Measurements from ENCODE around the gene DHRS11. TPM values are rescaled to one million over a fixed set of nuclear protein-coding genes. Genes with fewer than 3 reads are reported as not detected.

The DHRS11 gene
- total RNA-seq, 2 experiments from 2014 or later = 2.9 to 4.0 TPM

DNA sequence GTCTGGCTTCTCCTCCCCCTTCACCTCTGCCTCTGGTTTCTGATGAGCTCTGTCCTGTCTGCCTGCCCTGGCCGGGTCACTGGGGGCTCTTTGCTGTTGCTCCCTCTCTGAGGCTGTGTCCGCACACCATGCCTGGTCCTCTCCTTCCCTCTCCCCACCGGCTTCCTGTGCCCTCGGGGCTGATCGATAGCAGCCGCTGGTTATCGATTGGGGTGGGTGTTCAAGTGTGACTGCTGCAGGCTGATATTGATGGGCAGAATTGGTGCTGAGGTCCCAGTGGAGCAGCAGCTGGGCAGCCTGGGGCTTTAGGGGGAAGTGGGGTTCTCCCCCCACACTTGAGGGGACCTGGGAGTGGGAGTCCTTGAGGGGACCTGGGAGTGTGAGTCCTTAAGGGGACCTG lies 26.1 kb downstream of the DHRS11 start:
- Histone ChIP-seq H3K27ac (ENCODE audit: low read depth in 1 of 2, low read length in 2 of 2) (no peak overlapping the region), H3K9me3 (ENCODE audit: control insufficient read depth in 1 of 2, insufficient read depth in 1 of 2, low read length in 2 of 2) (no peaks in the 10 kb centered on the region), H3K36me3 (ENCODE audit: insufficient read depth, low read length) (no peaks in the 10 kb centered on the region), H3K4me3 (ENCODE audit: low read length) (no peak overlapping the region), H3K27me3 (ENCODE audit: control insufficient read depth in 1 of 2, insufficient read depth in 2 of 2, low read length in 2 of 2) (no peaks in the 10 kb centered on the region), H3K4me1 (ENCODE audit: insufficient read depth, low read length) (no peaks in the 10 kb centered on the region)
- no peak for ATAC-seq (ENCODE audit: poor library complexity)
- H3K9me3 Mint-ChIP-seq = no peaks in the 10 kb centered on the region
- no peak overlapping the region for H3K4me3 Mint-ChIP-seq
- CTCF ChIA-PET = no interaction called here
- POLR2A ChIA-PET = no interaction called here
- TF ChIP-seq CTCF (IDR thresholded peaks at IDR 0.05) = no peak
- H3K27ac Mint-ChIP-seq = no peak overlapping the region
- H3K36me3 Mint-ChIP-seq (ENCODE audit: low read depth) = no peaks in the 10 kb centered on the region
- intact Hi-C loops (cut with DNase I, micrococcal nuclease) = no loop called here
- H3K4me1 Mint-ChIP-seq (ENCODE audit: low read depth) = no peaks in the 10 kb centered on the region
- H3K27me3 Mint-ChIP-seq = no peaks in the 10 kb centered on the region
- no peak for DNase-seq

GRCh38 chr17:36623281-36623680 lies 31.6 kb downstream of the DHRS11 start:
- no peaks in the 10 kb centered on the region for H3K27me3 ChIP-seq (ENCODE audit: control insufficient read depth in 1 of 2, insufficient read depth in 2 of 2, low read length in 2 of 2)
- H3K9me3 Mint-ChIP-seq = no peaks in the 10 kb centered on the region
- ChIA-PET CTCF (no interaction called here), POLR2A (no interaction called here)
- no peaks in the 10 kb centered on the region for H3K9me3 ChIP-seq (ENCODE audit: control insufficient read depth in 1 of 2, insufficient read depth in 1 of 2, low read length in 2 of 2)
- no peaks in the 10 kb centered on the region for H3K27me3 Mint-ChIP-seq
- no peaks in the 10 kb centered on the region for H3K4me1 Mint-ChIP-seq (ENCODE audit: low read depth)
- H3K36me3 ChIP-seq (ENCODE audit: insufficient read depth, low read length) = no peaks in the 10 kb centered on the region
- H3K4me1 ChIP-seq (ENCODE audit: insufficient read depth, low read length) = peaks cover 3% of the 10 kb centered on the region
- no peak overlapping the region for H3K27ac ChIP-seq (ENCODE audit: low read depth in 1 of 2, low read length in 2 of 2)
- ATAC-seq (ENCODE audit: poor library complexity) (no peak), DNase-seq (no peak)
- no peak overlapping the region for H3K4me3 Mint-ChIP-seq
- intact Hi-C loops (cut with DNase I, micrococcal nuclease) = no loop called here
- no peak overlapping the region for H3K4me3 ChIP-seq (ENCODE audit: low read length)
- H3K27ac Mint-ChIP-seq = no peak overlapping the region
- no peak for TF ChIP-seq CTCF (IDR thresholded peaks at IDR 0.05)
- H3K36me3 Mint-ChIP-seq (ENCODE audit: low read depth) = no peaks in the 10 kb centered on the region

- TF ChIP-seq CTCF (IDR thresholded peaks at IDR 0.05) = no peak
- H3K36me3 Mint-ChIP-seq (ENCODE audit: low read depth) = no peaks in the 10 kb centered on the region
- peaks cover 5% of the 10 kb centered on the region for H3K27me3 Mint-ChIP-seq
- peaks cover 3% of the 10 kb centered on the region for H3K4me1 Mint-ChIP-seq (ENCODE audit: low read depth)
- POLR2A ChIA-PET = no interaction called here
- H3K27me3 ChIP-seq (ENCODE audit: control insufficient read depth in 1 of 2, insufficient read depth in 2 of 2, low read length in 2 of 2) = no peaks in the 10 kb centered on the region
- CTCF ChIA-PET = interaction anchor here (0.6 to 1.2 kb wide), 5 partner anchors 24 to 493 kb away, joined by 3 to 4 read pairs (median 3); partner anchors contain the start of gene MRM1
- no peak overlapping the region for H3K4me3 Mint-ChIP-seq
- H3K27ac ChIP-seq (ENCODE audit: low read depth in 1 of 2, low read length in 2 of 2) = no peak overlapping the region
- no peak for ATAC-seq (ENCODE audit: poor library complexity)
- H3K4me1 ChIP-seq (ENCODE audit: insufficient read depth, low read length) = peaks cover 3% of the 10 kb centered on the region
- no peak overlapping the region for H3K27ac Mint-ChIP-seq
- H3K9me3 Mint-ChIP-seq = no peaks in the 10 kb centered on the region
- DNase-seq = no peak
- H3K36me3 ChIP-seq (ENCODE audit: insufficient read depth, low read length) = no peaks in the 10 kb centered on the region
- H3K4me3 ChIP-seq (ENCODE audit: low read length) = no peak overlapping the region
- H3K9me3 ChIP-seq (ENCODE audit: control insufficient read depth in 1 of 2, insufficient read depth in 1 of 2, low read length in 2 of 2) = no peaks in the 10 kb centered on the region
- intact Hi-C loops (cut with DNase I, micrococcal nuclease) = no loop called here
Measured at GRCh38 chr17:36625188-36625587, 33.5 kb downstream of the DHRS11 start.
